RKO (cell line): ENCODE data around the gene SKP1.

Experiments used
- DNase-seq: peaks from one replicate; pipeline ENCODE4 v3.0.0-alpha.2; 2016; ENCODE audit warnings: low spot score

The SKP1 gene

DNA sequence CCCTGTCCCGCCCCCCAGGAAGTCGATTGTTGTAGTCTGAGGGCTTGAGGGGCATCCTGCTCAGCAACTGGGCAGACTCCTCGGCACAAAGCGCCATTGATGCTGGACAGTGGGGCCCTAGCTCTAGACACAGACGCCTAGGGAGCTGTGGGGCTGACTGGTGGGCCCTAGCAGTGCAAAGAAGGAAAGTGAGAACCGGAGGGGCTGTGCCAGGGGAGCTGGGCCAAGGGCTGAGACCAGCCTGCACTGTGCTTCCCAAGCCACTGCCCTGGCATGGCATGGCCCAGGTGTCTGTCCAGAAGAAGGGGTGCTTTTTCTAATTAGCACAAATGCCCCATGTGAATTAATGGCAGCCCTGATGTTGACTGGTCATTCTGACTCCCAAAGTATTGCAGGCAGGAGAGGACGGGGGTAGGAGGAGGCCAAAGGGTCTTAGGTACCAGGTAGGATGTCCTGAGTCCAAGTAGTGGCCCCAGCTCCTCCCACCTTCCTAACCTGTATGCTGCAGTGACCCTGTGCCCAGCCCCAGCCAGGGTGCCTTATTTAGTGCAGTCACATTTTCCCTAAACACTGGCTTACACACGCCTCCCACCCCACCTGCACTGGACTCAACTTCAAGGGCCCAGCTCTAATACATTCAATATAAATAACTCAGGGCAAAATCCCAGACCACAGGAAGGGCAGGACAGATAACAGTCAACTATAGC is 46.4 kb downstream of the SKP1 start:
- no peak for DNase-seq

GRCh38 chr5:134129411-134130238 is 47.1 kb downstream of the SKP1 start:
- no peak for DNase-seq

DNA sequence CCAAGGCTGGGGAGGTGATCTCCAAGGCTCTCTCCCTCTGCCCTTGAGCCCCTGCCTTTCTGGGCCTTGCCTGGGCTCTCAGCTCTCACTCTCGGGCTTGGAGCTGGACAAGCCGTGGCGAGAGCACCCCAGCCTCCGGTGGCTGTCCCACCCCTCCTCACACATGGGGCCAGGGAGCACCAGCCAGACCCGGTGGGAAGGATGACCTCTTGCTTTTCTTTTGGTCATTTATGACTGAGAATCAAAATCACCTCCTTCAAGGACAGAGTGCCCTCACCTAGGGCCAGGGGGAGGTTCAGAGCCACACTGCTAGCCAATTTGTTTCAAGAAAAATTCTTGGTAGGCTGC is 48.1 kb downstream of the SKP1 start:
- no peak for DNase-seq

GRCh38 chr5:134127988-134128647 is 48.6 kb downstream of the SKP1 start:
- DNase-seq, result no peak

DNA sequence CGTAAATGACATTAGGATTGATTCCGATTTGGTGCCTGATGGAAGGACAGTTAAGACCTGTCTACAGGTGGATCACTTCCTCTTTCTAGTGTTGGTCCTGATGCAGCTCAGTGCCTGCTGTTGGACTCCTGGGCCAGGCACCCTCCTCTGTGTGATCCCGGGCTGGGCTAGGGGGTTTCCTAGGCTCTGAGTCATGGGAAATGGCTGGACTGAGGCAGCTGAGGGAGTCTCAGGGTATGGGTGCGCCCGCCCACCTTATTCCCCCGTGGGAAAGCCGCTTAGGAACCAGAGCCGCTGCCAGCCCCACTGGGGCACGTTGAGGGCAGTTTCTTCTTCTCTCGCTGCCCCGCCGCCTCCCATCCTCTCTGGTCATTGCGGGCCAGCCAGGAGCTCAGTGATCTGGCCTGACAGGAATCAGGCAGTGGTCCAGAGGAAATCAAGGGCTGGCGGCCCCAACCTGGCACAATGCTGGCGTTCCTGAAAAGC is 49.3 kb downstream of the SKP1 start:
- DNase-seq, result no peak

GRCh38 chr5:134125039-134126015 is 51.4 kb downstream of the SKP1 start:
- peak; percentile 68 for DNase-seq

DNA sequence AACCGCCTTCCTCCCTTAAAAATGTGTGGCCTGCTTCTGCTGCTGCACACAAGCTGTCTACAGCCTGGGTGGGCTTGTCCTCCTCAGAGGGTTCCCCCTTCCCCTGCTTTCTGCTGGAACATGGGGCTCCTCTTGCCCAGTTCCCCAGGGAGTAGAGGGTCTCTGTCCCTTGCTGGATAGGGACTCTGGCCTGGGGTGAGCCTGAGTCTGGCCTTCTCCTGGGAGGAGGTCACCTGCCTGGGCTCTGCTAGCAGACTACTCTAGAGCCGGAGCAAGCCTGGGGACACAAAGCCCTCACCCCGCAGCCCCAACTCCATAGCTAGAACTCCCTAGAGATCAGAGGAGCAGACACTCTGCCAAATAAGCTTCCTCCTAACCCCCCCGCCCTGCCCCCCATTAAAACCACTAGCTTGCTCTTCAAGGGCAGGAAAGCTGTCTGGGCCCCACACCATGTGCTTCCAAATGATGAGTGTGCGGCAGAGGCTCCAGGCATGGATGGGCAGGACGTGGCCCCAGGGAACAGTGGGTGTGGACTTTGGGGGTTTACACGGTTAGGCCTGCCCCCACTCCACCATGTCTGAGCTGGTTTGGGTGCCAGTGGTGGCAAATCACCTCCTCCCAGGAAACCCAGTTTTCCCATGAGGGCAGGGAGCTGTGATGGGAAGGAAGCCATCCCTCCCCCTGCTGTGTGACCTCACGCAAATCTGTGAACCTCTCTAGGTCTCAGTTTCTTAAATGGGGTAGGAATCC is 52.3 kb downstream of the SKP1 start:
- no peak for DNase-seq

- no peak for DNase-seq
Observed at GRCh38 chr5:134123360-134123759, 53.4 kb downstream of the SKP1 start.

GRCh38 chr5:134122530-134122929 is 54.2 kb downstream of the SKP1 start:
- no peak for DNase-seq

DNA sequence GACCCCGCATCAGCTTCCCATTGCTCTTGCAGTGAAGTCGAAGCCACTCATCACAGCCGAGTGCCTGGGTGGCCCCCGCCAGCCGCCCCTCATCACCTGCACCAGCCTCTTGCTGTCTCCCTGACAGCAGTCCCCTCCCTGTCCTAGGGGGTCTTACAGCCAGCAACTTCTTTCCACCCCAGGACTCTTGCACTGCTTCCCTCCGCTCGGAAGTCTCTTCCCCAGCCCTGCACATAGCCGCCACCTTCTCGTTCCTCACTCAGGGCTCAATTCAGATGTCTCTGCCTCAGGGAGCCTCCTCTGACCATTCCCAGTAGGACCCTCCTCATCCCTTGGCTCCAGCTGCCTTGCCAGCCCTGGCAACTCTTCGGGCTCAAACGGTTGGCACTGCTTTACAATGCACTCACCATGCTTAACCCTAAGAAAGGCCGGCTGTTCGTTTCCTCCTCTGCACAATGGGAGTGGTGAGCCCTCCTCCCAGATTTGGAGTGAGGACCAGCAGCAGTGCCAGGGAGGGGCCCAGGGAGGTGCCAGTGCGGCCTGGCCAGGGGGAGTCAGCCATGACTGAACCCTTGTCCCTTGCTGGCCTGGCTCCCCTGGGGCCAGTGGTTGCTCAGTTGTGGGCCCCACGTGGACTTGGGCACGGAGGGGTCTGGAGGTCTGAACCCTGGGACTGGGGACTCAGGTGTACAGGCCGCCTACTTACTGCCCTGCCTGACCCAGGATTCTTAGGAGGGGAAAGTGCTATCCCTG is 56.2 kb downstream of the SKP1 start:
- no peak for DNase-seq

DNA sequence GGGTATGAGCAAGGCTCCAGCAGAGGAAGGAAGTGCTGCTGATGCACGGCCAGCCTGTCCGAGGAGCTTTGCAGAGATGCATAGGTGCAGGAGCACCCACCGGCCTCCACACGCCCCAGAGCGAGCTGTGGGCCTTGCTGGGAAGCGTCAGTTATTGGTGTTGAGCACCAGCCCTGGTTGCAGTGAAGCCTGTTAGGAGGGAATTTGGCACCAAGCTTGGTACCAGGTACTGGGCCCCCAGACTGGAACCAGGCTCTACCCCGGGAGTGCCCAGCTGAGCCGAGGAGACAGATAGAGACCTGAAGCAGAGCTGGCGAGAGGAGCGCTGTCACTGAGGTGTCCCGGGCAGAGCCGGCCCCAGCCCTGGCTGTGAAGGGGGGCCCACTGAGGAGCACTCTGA is 57.0 kb downstream of the SKP1 start:
- no peak for DNase-seq

DNA sequence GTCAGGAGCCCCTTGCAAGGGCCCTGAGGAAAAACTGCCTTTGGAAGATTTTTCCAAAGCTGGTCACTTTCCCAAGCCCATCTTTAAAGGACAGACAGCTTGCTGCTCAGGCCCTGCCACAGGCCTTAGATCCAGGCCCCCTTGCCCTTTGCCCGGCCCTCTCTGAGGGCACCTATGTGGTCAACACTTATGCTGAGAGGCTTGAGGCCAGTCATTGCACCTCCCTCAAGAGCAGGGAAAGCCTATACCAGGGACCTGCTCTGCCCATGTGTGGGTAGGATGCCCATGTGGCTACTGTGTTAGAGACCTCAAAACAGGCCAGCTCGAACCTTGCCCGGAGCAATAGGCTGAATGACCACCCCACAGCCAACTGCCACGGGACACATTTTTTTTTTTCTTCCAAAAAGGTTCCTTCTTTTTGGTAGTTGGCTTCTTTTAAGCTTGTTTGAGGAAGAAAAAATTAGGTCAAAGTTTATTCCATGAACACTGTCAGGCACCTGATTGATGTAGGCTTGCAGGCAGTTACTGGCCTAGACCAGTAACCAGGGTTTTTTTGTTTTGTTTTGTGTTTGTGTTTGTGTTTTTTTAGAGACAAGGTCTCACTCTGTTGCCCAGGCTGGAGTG is 58.4 kb downstream of the SKP1 start:
- DNase-seq, result no peak

DNA sequence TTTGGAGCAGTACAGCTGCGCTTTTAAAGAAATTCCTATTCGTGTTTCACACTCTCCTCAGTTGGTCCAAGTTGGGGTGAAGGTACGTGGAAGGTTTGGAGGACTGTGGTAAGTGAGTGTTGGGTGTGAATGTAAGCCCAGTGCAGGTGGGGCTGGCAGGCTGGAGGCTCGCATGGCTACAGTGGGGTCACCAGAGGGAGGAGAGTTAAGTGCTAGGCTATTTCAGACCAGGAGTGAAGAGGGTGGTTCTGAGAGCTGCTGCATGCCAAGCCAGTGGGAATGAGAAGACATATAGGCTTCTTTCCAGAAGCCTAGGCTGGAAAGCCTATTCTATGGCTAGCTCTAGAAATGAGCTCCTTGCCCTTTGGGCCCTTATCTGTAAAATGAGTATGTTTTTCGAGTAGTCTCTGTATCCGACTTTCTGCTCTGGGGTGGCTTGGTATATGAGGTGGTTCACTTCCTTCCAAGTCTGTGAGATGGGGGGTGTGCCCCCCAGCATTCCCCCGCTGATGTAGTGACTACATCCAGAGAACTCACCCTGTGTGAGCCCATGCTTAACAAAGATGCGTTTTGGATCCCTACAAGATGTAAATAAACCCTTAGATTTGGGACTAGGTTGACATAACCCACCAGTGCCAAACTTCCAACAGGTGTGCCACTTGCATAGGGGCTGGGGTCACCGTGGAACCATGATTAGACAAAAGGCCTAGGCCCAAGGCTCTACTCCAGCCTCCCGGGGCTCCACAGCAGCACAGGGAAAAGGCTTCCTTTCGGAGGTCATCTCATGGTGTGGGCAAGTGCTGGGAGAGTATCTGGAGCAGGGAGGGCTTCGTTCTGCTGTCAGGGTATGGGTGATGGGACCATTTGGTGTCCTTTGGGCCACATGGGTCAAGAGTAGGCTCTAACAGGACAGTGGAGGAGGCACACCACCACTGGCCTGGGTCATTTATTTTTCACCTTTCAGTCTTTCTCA is 59.7 kb downstream of the SKP1 start:
- no peak for DNase-seq

GRCh38 chr5:134116286-134116685 is 60.5 kb downstream of the SKP1 start:
- DNase-seq, result no peak

- no peak for DNase-seq
Observed at GRCh38 chr5:134115806-134116175, 61.0 kb downstream of the SKP1 start.

DNA sequence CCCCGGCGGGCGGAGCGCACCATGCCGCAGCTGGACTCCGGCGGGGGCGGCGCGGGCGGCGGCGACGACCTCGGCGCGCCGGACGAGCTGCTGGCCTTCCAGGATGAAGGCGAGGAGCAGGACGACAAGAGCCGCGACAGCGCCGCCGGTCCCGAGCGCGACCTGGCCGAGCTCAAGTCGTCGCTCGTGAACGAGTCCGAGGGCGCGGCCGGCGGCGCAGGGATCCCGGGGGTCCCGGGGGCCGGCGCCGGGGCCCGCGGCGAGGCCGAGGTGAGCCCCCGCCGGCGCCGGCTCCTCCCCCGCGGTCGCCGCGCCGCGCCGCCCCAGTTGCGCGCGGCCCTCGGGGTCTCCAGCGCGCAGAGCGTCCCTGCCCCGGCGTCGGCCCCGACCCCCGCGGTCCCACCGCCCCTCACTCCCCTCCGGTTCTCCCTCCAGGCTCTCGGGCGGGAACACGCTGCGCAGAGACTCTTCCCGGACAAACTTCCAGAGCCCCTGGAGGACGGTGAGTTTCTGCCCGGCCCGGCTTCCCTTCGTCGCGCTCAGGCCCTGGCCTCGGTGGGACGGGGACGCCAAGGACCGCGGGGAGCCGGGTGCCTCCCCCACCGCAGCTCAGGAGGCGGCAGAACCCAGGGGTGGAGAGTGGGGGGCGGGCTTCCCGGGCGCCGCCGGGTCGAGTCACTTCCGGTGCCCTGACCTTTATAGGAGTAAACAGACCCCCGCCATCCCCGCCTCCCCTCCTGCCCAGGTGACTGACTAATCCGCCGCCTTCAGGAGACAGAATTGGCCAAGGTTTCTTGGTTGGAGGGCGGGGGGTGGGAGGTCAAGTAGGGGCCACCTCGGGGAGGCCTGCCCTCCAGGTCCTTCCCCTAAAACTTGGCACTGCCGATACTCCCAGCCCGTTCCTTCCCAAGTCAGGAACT is 61.6 kb downstream of the SKP1 start:
- peak; percentile 29 for DNase-seq
